PC-9 (cell line): ENCODE data around the gene CAMK2B. TPM values are rescaled to one million over a fixed set of nuclear protein-coding genes. Genes with fewer than 3 reads are reported as not detected.

Experiments
- BruUV-seq: library from RNA; stranded (reverse); fragments of 400-500 nt; replicated peaks from 2 replicates; lab custom pipeline; 2021; lab: Mats Ljungman, UMichigan
- CTCF ChIA-PET: fragments of 300-600 bp; sonication (Branson Sonifier 250); formaldehyde crosslinking; loops from one replicate; lab custom pipeline; 2022; ENCODE audit warnings: antibody characterized with exemption; lab: Charles Lee
- POLR2A ChIA-PET: fragments of 300-600 bp; sonication (Branson Sonifier 250); formaldehyde crosslinking; loops from one replicate; lab custom pipeline; 2022; ENCODE audit warnings: antibody characterized with exemption; ENCODE audit not compliant: unreplicated experiment; lab: Charles Lee
- DNase-seq, 2 experiments: peaks; one replicate each; pipeline versions ENCODE4 v3.0.0 to v3.0.0-alpha.2; 2015 to 2022; ENCODE audit warnings: mixed read lengths in 1 of 2
- H2AFZ ChIP-seq: fragments of 200-600 bp; sonication (generic); 2 replicates; pipeline ENCODE4 v1.8.1; 2017; ENCODE audit warnings: antibody characterized with exemption
- H3F3A ChIP-seq: fragments of 200-600 bp; sonication (generic); 2 replicates; pipeline ENCODE4 v1.8.1; 2017; ENCODE audit warnings: antibody characterized with exemption, mild to moderate bottlenecking, low read depth; ENCODE audit not compliant: insufficient read depth
- H3K27ac ChIP-seq: fragments of 200-600 bp; sonication (generic); 2 replicates; pipeline ENCODE4 v1.6.1; 2016; ENCODE audit warnings: mixed run types
- H3K27me3 ChIP-seq: fragments of 200-600 bp; sonication (generic); 2 replicates; pipeline ENCODE4 v1.6.1; 2016; ENCODE audit warnings: low read depth, mixed run types; ENCODE audit not compliant: insufficient read depth
- H3K36me3 ChIP-seq: fragments of 200-600 bp; sonication (generic); 2 replicates; pipeline ENCODE4 v1.6.1; 2016; ENCODE audit warnings: low read depth, mixed run types
- H3K4me1 ChIP-seq: fragments of 200-600 bp; sonication (generic); replicated peaks from 2 replicates; pipeline ENCODE4 v1.6.1; 2016; ENCODE audit warnings: mixed run types; ENCODE audit not compliant: insufficient read depth
- H3K4me2 ChIP-seq: fragments of 200-600 bp; sonication (generic); 2 replicates; pipeline ENCODE4 v1.6.1; 2017; ENCODE audit warnings: mixed run types
- H3K4me3 ChIP-seq: fragments of 200-600 bp; sonication (generic); 2 replicates; pipeline ENCODE4 v1.6.1; 2016; ENCODE audit warnings: mixed run types
- H3K79me2 ChIP-seq: fragments of 200-600 bp; sonication (generic); 2 replicates; pipeline ENCODE4 v1.6.1; 2017; ENCODE audit warnings: low read depth, mixed run types
- H3K9me2 ChIP-seq: fragments of 200-600 bp; sonication (generic); 2 replicates; pipeline ENCODE4 v1.8.1; 2017; ENCODE audit warnings: mild to moderate bottlenecking; ENCODE audit not compliant: insufficient read depth
- H3K9me3 ChIP-seq: fragments of 200-600 bp; sonication (generic); 2 replicates; pipeline ENCODE4 v1.8.1; 2016; ENCODE audit warnings: low read depth; ENCODE audit not compliant: insufficient read depth
- H4K20me1 ChIP-seq: fragments of 200-600 bp; sonication (generic); 2 replicates; pipeline ENCODE4 v1.8.1; 2017; ENCODE audit not compliant: insufficient read depth
- CTCF ChIP-seq: fragments of 200-600 bp; sonication (generic); conservative IDR thresholded peaks from 2 replicates; pipeline ENCODE4 v1.6.1; 2017; ENCODE audit warnings: mixed run types, antibody characterized with exemption, mild to moderate bottlenecking, moderate library complexity
- EZH2 ChIP-seq: fragments of 200-600 bp; sonication (generic); IDR thresholded peaks from 2 replicates; pipeline ENCODE4 v1.8.0; 2017; ENCODE audit warnings: antibody characterized with exemption, low read depth
- intact Hi-C: fragments of 100-400 bp; cut with micrococcal nuclease; formaldehyde crosslinking; loops from one replicate; pipeline ENCODE4 v1.10.0; 2022; ENCODE audit not compliant: unreplicated experiment
- total RNA-seq: library from RNA; stranded (reverse); gene quantifications from 2 replicates; pipeline ENCODE4 v1.2.3, GENCODE V29; 2021

Gene CAMK2B
- total RNA-seq, 1 experiment from 2014 or later = 0.15 TPM

- TF ChIP-seq EZH2 (no peak), CTCF (no peak)
- H3K9me3 ChIP-seq = no peaks in the 10 kb centered on the region
- POLR2A ChIA-PET = interaction anchor here (0.5 to 0.6 kb wide), 2 partner anchors 384 to 658 kb away, joined by 3 to 7 read pairs; no protein-coding TSS in a partner anchor
- H3K36me3 ChIP-seq = no peaks in the 10 kb centered on the region
- H3K27ac ChIP-seq = no peak overlapping the region
- BruUV-seq = no TSS peak
- H3K4me2 ChIP-seq = no peak overlapping the region
- peaks cover 56% of the 10 kb centered on the region for H3K27me3 ChIP-seq
- intact Hi-C loops = no loop called here
- no peaks in the 10 kb centered on the region for H3K9me2 ChIP-seq
- no peak for DNase-seq
- 0 out of 2 replicates have a peak, but pooled peaks cover 4% of the 10 kb centered on the region for H4K20me1 ChIP-seq
- no peaks in the 10 kb centered on the region for H3K79me2 ChIP-seq
- no peaks in the 10 kb centered on the region for H3K4me1 ChIP-seq
- no peak overlapping the region for H3K4me3 ChIP-seq
- CTCF ChIA-PET = interaction anchor here (0.6 kb wide), 1 partner anchor 23 kb away, joined by 3 read pairs; the partner anchor contains the start of gene YKT6
- H2AFZ ChIP-seq = no peak overlapping the region
- H3F3A ChIP-seq = no peaks in the 10 kb centered on the region
Measured at GRCh38 chr7:44223362-44224079, 101.9 kb downstream of the CAMK2B start.

GRCh38 chr7:44222776-44223261, 102.6 kb downstream of the CAMK2B start:
- H4K20me1 ChIP-seq = 0 out of 2 replicates have a peak, but pooled peaks cover 4% of the 10 kb centered on the region
- no peak for DNase-seq
- BruUV-seq = no TSS peak
- H3K4me2 ChIP-seq = no peak overlapping the region
- no peaks in the 10 kb centered on the region for H3F3A ChIP-seq
- intact Hi-C loops = no loop called here
- H2AFZ ChIP-seq = no peak overlapping the region
- POLR2A ChIA-PET = interaction anchor here (0.6 kb wide), 1 partner anchor 659 kb away, joined by 7 read pairs; no protein-coding TSS in a partner anchor
- H3K9me3 ChIP-seq = no peaks in the 10 kb centered on the region
- H3K36me3 ChIP-seq = no peaks in the 10 kb centered on the region
- TF ChIP-seq CTCF = no peak
- no peak for TF ChIP-seq EZH2
- peaks cover 49% of the 10 kb centered on the region for H3K27me3 ChIP-seq
- CTCF ChIA-PET = interaction anchor here (0.6 kb wide), 1 partner anchor 22 kb away, joined by 3 read pairs; the partner anchor contains the start of gene YKT6
- no peak overlapping the region for H3K27ac ChIP-seq
- no peaks in the 10 kb centered on the region for H3K9me2 ChIP-seq
- no peak overlapping the region for H3K4me3 ChIP-seq
- no peaks in the 10 kb centered on the region for H3K4me1 ChIP-seq
- no peaks in the 10 kb centered on the region for H3K79me2 ChIP-seq

GRCh38 chr7:44222074-44222473, 103.3 kb downstream of the CAMK2B start:
- ChIA-PET CTCF (no interaction called here), POLR2A (no interaction called here)
- Histone ChIP-seq H4K20me1 (0 out of 2 replicates have a peak, but pooled peaks cover 4% of the 10 kb centered on the region), H2AFZ (no peak overlapping the region), H3K9me2 (no peaks in the 10 kb centered on the region), H3K79me2 (no peaks in the 10 kb centered on the region), H3K36me3 (no peaks in the 10 kb centered on the region), H3K4me2 (no peak overlapping the region), H3K27me3 (peaks cover 48% of the 10 kb centered on the region), H3K4me1 (no peaks in the 10 kb centered on the region), H3K4me3 (no peak overlapping the region), H3F3A (no peaks in the 10 kb centered on the region), H3K9me3 (no peaks in the 10 kb centered on the region), H3K27ac (no peak overlapping the region)
- DNase-seq = peak in 1 of 2 experiments; percentile 2
- no TSS peak for BruUV-seq
- intact Hi-C loops = no loop called here
- TF ChIP-seq CTCF (no peak), EZH2 (no peak)
